Panc1 (cell line): ENCODE measurements around the gene HMGN5. TPM values are rescaled to one million over a fixed set of nuclear protein-coding genes. Genes with fewer than 3 reads are reported as not detected.

Experiments used
- ATAC-seq: fragments of 200-7000 bp; cut with Tn5 transposase; 2 replicates; pipeline ENCODE4 v1.9.1; 2020; ENCODE audit warnings: mild to moderate bottlenecking, moderate library complexity
- Bru-seq: library from RNA; stranded (reverse); fragments of 400-500 nt; gene quantifications from one replicate; lab custom pipeline; 2021; lab: Mats Ljungman, UMichigan
- BruChase-seq, 2 experiments: library from RNA; stranded (reverse); fragments of 400-500 nt; gene quantifications; one replicate each; lab custom pipeline; 2021; lab: Mats Ljungman, UMichigan
- BruUV-seq: library from RNA; stranded (reverse); fragments of 400-500 nt; replicated peaks from 2 replicates; lab custom pipeline; 2021; lab: Mats Ljungman, UMichigan
- CTCF ChIA-PET: fragments of 300-600 bp; sonication (Branson Sonifier 250); formaldehyde crosslinking; loops from one replicate; lab custom pipeline; 2022; ENCODE audit warnings: antibody characterized with exemption; lab: Charles Lee
- POLR2A ChIA-PET: fragments of 300-600 bp; sonication (Branson Sonifier 250); formaldehyde crosslinking; loops from one replicate; lab custom pipeline; 2022; ENCODE audit warnings: antibody characterized with exemption; lab: Charles Lee
- DNase-seq: peaks from one replicate; pipeline ENCODE4 v3.0.0-alpha.2; 2010; ENCODE audit warnings: low read depth, low spot score
- H3K27ac ChIP-seq: 2 replicates; pipeline ENCODE4 v1.5.1; 2011; ENCODE audit warnings: mild to moderate bottlenecking, low read length, inconsistent platforms
- H3K27me3 ChIP-seq: fragments of 200-500 bp; sonication (Bioruptor generic); 2 replicates; pipeline ENCODE4 v1.6.0; 2014; ENCODE audit warnings: low read length, inconsistent platforms; ENCODE audit not compliant: control insufficient read depth, insufficient read depth
- H3K36me3 ChIP-seq: fragments of 200-500 bp; sonication (Bioruptor generic); 2 replicates; pipeline ENCODE4 v1.5.1; 2014; ENCODE audit warnings: inconsistent platforms, mild to moderate bottlenecking, low read length, moderate library complexity; ENCODE audit not compliant: control insufficient read depth, insufficient read depth
- H3K4me1 ChIP-seq: 2 replicates; pipeline ENCODE4 v1.5.1; 2011; ENCODE audit warnings: inconsistent platforms, mild to moderate bottlenecking, low read length, moderate library complexity; ENCODE audit not compliant: control insufficient read depth, insufficient read depth
- H3K4me3 ChIP-seq, 2 experiments: 2 replicates each; pipeline ENCODE4 v1.5.1; 2011 to 2012; ENCODE audit warnings: low read depth in 2 of 2, low read length in 2 of 2, mild to moderate bottlenecking in 2 of 2, inconsistent platforms in 1 of 2, moderate library complexity in 1 of 2
- H3K9me3 ChIP-seq: fragments of 200-500 bp; sonication (Bioruptor generic); 2 replicates; pipeline ENCODE4 v1.5.1; 2014; ENCODE audit warnings: low read depth, mild to moderate bottlenecking, inconsistent platforms, low read length, moderate library complexity; ENCODE audit not compliant: control insufficient read depth, insufficient read depth
- CTCF ChIP-seq: fragments of 450-650 bp; IDR thresholded peaks from 2 replicates; pipeline ENCODE4 v1.5.1; 2017; ENCODE audit warnings: mild to moderate bottlenecking
- POLR2AphosphoS5 ChIP-seq: IDR thresholded peaks from 2 replicates; pipeline ENCODE4 v1.6.1; 2012; ENCODE audit warnings: mild to moderate bottlenecking, low read depth, low read length, moderate library complexity
- REST ChIP-seq, 2 experiments: IDR thresholded peaks; 2 replicates each; pipeline ENCODE4 v1.6.1; 2011 to 2012; ENCODE audit warnings: low read depth in 2 of 2, control low read depth in 1 of 2, low read length in 1 of 2, mild to moderate bottlenecking in 1 of 2, moderate library complexity in 1 of 2; ENCODE audit not compliant: insufficient read depth in 1 of 2
- SIN3A ChIP-seq: IDR thresholded peaks from 2 replicates; pipeline ENCODE4 v1.6.1; 2012; ENCODE audit warnings: low read depth, mild to moderate bottlenecking, low read length, moderate library complexity, borderline replicate concordance; ENCODE audit not compliant: insufficient read depth
- TCF7L2 ChIP-seq: IDR thresholded peaks from 2 replicates; pipeline ENCODE4 v1.6.1; 2011; ENCODE audit warnings: mild to moderate bottlenecking, low read depth, low read length, inconsistent platforms
- in situ Hi-C: cut with HindIII; loops from 2 replicates; pipeline ENCODE4 v1.10.0; 2016; ENCODE audit warnings: low sequenced_read_pairs, low pct_unique_long_range_greater_than_20kb
- intact Hi-C: fragments of 100-400 bp; cut with micrococcal nuclease; formaldehyde crosslinking; loops from one replicate; pipeline ENCODE4 v1.10.0; 2022; ENCODE audit not compliant: unreplicated experiment
- long read RNA-seq: library from polyadenylated mRNA; unstranded; transcript quantifications from one replicate; pipeline ENCODE4 v2.0.0, GENCODE V29; 2021; ENCODE audit not compliant: unreplicated experiment
- polyA plus RNA-seq: library from polyadenylated mRNA; unstranded; fragments of >200 nt; gene quantifications from one replicate; pipeline ENCODE4 v1.2.1, GENCODE V29; 2012; ENCODE audit warnings: missing spikeins; ENCODE audit not compliant: insufficient read length
- total RNA-seq: library from RNA; stranded (reverse); gene quantifications from one replicate; pipeline ENCODE4 v1.2.1, GENCODE V29; 2021; ENCODE audit not compliant: unreplicated experiment

Gene HMGN5
- total RNA-seq (1.5 TPM), Bru-seq, nascent RNA (percentile 40 among the genes with signal in this experiment), BruChase-seq, experiment 1, labeled RNA remaining after a 2-hour chase (percentile 41 among the genes with signal in this experiment), BruChase-seq, experiment 2, labeled RNA remaining after a 6-hour chase (percentile 42 among the genes with signal in this experiment)
- polyA plus RNA-seq: 2.0 TPM
- long read RNA-seq, partial matches to known transcripts: 0 of 24 reads
- long read RNA-seq, other reads (novel, unspliced or antisense): 23 of 24 reads

GRCh38 chrX:81201671-81202455 lies at the start of gene HMGN5, which contains the start of gene SH3BGRL:
Gene HMGN5, minus strand, starts transcription at chrX:81201913. Its CDS starts 80,364 bp downstream, at chrX:81121549.
Gene SH3BGRL, plus strand, starts transcription at chrX:81202102. Its CDS starts 99 bp downstream, at chrX:81202201.
- Histone ChIP-seq H3K27ac (peak within 1 kb of the TSS; percentile 96), H3K9me3 (no peaks in the 10 kb centered on the region), H3K4me3 (peak within 1 kb of the TSS; percentile 77 to 85), H3K27me3 (no peaks in the 10 kb centered on the region), H3K36me3 (no peaks in the 10 kb centered on the region), H3K4me1 (peaks cover 2% of the 10 kb centered on the region; the same call in 1 of the 2 replicates)
- ChIA-PET CTCF (interaction anchor here (0.6 kb wide), 1 partner anchor 81 kb away, joined by 3 read pairs; no protein-coding TSS in a partner anchor), POLR2A (no interaction called here)
- intact Hi-C loops (no loop called here), in situ Hi-C loops (no loop called here)
- DNase-seq (peak; percentile 50), ATAC-seq (peak; percentile 100)
- BruUV-seq: no TSS peak
- peak; percentile 59 for TF ChIP-seq POLR2AphosphoS5
- no peak for TF ChIP-seq CTCF
- TF ChIP-seq TCF7L2: no peak
- no peak for TF ChIP-seq REST (IDR thresholded peaks at IDR 0.05; ENCODE audit: insufficient read depth in 1 of 2, low read depth in 2 of 2, low read length in 1 of 2)
- TF ChIP-seq SIN3A: 0 out of 2 replicates have a peak, but pooled peaks have one; percentile 22

- Histone ChIP-seq H3K36me3 (no peaks in the 10 kb centered on the region; the same call in 1 of the 2 replicates), H3K4me3 (no peak overlapping the region), H3K4me1 (no peaks in the 10 kb centered on the region), H3K27me3 (no peaks in the 10 kb centered on the region), H3K27ac (no peak overlapping the region), H3K9me3 (no peaks in the 10 kb centered on the region)
- ChIA-PET POLR2A (no interaction called here), CTCF (no interaction called here)
- BruUV-seq: no TSS peak
- intact Hi-C loops (no loop called here), in situ Hi-C loops (no loop called here)
- TF ChIP-seq SIN3A: no peak
- no peak for TF ChIP-seq TCF7L2
- no peak for TF ChIP-seq CTCF
- no peak for TF ChIP-seq REST (IDR thresholded peaks at IDR 0.05; ENCODE audit: insufficient read depth in 1 of 2, low read depth in 2 of 2, low read length in 1 of 2)
- TF ChIP-seq POLR2AphosphoS5: no peak
- DNase-seq: no peak
- no peak for ATAC-seq
Measured at GRCh38 chrX:81241753-81242152, 40.0 kb upstream of the HMGN5 start.
